GM12891 (cell line): ENCODE results near the gene NAA50.
A peak's percentile ranks its signal among the peaks of the same experiment; 100 is the strongest.

Experiments used
- PAX5 ChIP-seq: IDR thresholded peaks from 2 replicates; pipeline ENCODE4 v1.6.1; 2011; ENCODE audit warnings: low read length, moderate library complexity, mild to moderate bottlenecking; ENCODE audit not compliant: insufficient read depth, severe bottlenecking
- POLR2A ChIP-seq: IDR thresholded peaks from 2 replicates; pipeline ENCODE4 v1.6.1; 2011; ENCODE audit warnings: low read depth, low read length, control low read depth
- POLR2AphosphoS5 ChIP-seq: IDR thresholded peaks from 2 replicates; pipeline ENCODE4 v1.6.1; 2011; ENCODE audit warnings: low read depth, low read length, control low read depth
- SPI1 ChIP-seq: IDR thresholded peaks from 2 replicates; pipeline ENCODE4 v1.6.1; 2011; ENCODE audit warnings: low read depth, low read length, control low read depth
- TAF1 ChIP-seq: IDR thresholded peaks from 2 replicates; pipeline ENCODE4 v1.6.1; 2011; ENCODE audit warnings: low read depth, low read length, control low read depth

GRCh38 chr3:113744941-113745755, 901 bp downstream of the NAA50 start:
- no peak for TF ChIP-seq POLR2A
- TF ChIP-seq POLR2AphosphoS5, result peak; percentile 27; the same call in 1 of the 2 replicates
- peak; percentile 42; the same call in 1 of the 2 replicates for TF ChIP-seq TAF1
- no peak for TF ChIP-seq PAX5
- no peak for TF ChIP-seq SPI1
